ENCODE measurements around the gene PRKRA.
A peak's percentile ranks its signal among the peaks of the same experiment; 100 is the strongest.
"Not testable (repeated sequence)": the region's sequence is repeated elsewhere in the genome, so short reads cannot be mapped to it uniquely, and the experiment has no call there.

PRKRA gene

GRCh38 chr2:178413472-178414265, 37.3 kb downstream of the PRKRA start:
- peak; percentile 78 for DNase-seq

- not testable (repeated sequence) for DNase-seq
These were observed 38.5 kb downstream of the PRKRA start for GRCh38 chr2:178412453-178412852.

- no peak for DNase-seq
These were observed 38.9 kb downstream of the PRKRA start for GRCh38 chr2:178412047-178412446.

GRCh38 chr2:178409261-178409660, 41.7 kb downstream of the PRKRA start:
- no peak for DNase-seq

- peak; percentile 59 for DNase-seq
These were observed 46.6 kb downstream of the PRKRA start for GRCh38 chr2:178404368-178404767.

- no peak for DNase-seq
These were observed 47.2 kb downstream of the PRKRA start for GRCh38 chr2:178403671-178404306.

GRCh38 chr2:178401994-178402437, 49.0 kb downstream of the PRKRA start:
- DNase-seq: no peak

- peak; percentile 45 for DNase-seq
These were observed 53.9 kb downstream of the PRKRA start for GRCh38 chr2:178397002-178397605.

GRCh38 chr2:178395941-178396570, 54.9 kb downstream of the PRKRA start:
- DNase-seq: peak; percentile 57

- DNase-seq: no peak
These were observed 55.7 kb downstream of the PRKRA start for GRCh38 chr2:178395295-178395694.

GRCh38 chr2:178394859-178395258, 56.1 kb downstream of the PRKRA start:
- DNase-seq: no peak

- no peak for DNase-seq
These were observed 58.8 kb downstream of the PRKRA start for GRCh38 chr2:178392215-178392614.

- DNase-seq: no peak
These were observed 59.3 kb downstream of the PRKRA start for GRCh38 chr2:178391701-178392100.

- no peak for DNase-seq
These were observed 62.7 kb downstream of the PRKRA start for GRCh38 chr2:178388287-178388686.

- DNase-seq: no peak
These were observed 63.9 kb downstream of the PRKRA start for GRCh38 chr2:178386986-178387597.

GRCh38 chr2:178385595-178386148, 65.3 kb downstream of the PRKRA start:
- no peak for DNase-seq

- no peak for DNase-seq
These were observed 67.3 kb downstream of the PRKRA start for GRCh38 chr2:178383718-178384117.

Data from fibroblast of skin of abdomen (primary cell).